Lung (tissue), 12 donors: Measurements from ENCODE around the gene KCTD16. TPM values are rescaled to one million over a fixed set of nuclear protein-coding genes. Genes with fewer than 3 reads are reported as not detected.

Source experiments
- ATAC-seq: fragments of 200-7000 bp; cut with Tn5 transposase; one replicate; pipeline ENCODE4 v1.9.1; 2020; ENCODE audit warnings: moderate number of reproducible peaks; ENCODE audit not compliant: insufficient read depth, low FRiP score
- DNase-seq, 3 donors: peaks; one replicate each; pipeline ENCODE4 v3.0.0-alpha.2; 2013 to 2017
- H3K27ac ChIP-seq, 2 donors: one replicate each; pipeline ENCODE4 v1.5.1; 2013; ENCODE audit warnings: mild to moderate bottlenecking in 2 of 2, moderate library complexity in 2 of 2, control low read depth in 1 of 2, inconsistent platforms in 1 of 2, low read depth in 1 of 2, low read length in 1 of 2
- H3K27me3 ChIP-seq, 3 donors: one replicate each; pipeline ENCODE4 v1.5.1; 2013; ENCODE audit warnings: low read length in 2 of 3; ENCODE audit not compliant: control insufficient read depth in 3 of 3, insufficient read depth in 3 of 3
- H3K36me3 ChIP-seq, 4 donors: one replicate each; pipeline ENCODE4 v1.5.1; 2013; ENCODE audit warnings: low read length in 4 of 4, mild to moderate bottlenecking in 1 of 4, moderate library complexity in 1 of 4; ENCODE audit not compliant: control insufficient read depth in 4 of 4, insufficient read depth in 4 of 4
- H3K4me1 ChIP-seq, 5 donors: one replicate each; pipeline ENCODE4 v1.5.1; 2013; ENCODE audit warnings: low read length in 5 of 5, mild to moderate bottlenecking in 2 of 5, moderate library complexity in 1 of 5; ENCODE audit not compliant: control insufficient read depth in 5 of 5, insufficient read depth in 5 of 5
- H3K4me3 ChIP-seq: one replicate; pipeline ENCODE4 v1.5.1; 2013; ENCODE audit warnings: mild to moderate bottlenecking, control low read depth, moderate library complexity
- H3K9ac ChIP-seq, 2 donors: one replicate each; pipeline ENCODE4 v1.5.1; 2013; ENCODE audit warnings: low read length in 2 of 2, control low read depth in 1 of 2; ENCODE audit not compliant: insufficient read depth in 1 of 2
- H3K9me3 ChIP-seq, 4 donors: one replicate each; pipeline ENCODE4 v1.5.1; 2013; ENCODE audit warnings: low read length in 3 of 4, mild to moderate bottlenecking in 1 of 4, moderate library complexity in 1 of 4; ENCODE audit not compliant: control insufficient read depth in 4 of 4, insufficient read depth in 3 of 4
- WGBS, 2 donors: extraction: QIAGEN DNeasy Blood & Tissue Kit; methylation state at CpG; one replicate each; pipeline ENCODE4 v1.1.7; 2013; 5-methylcytosine and 5-hydroxymethylcytosine counted together
- polyA plus RNA-seq, 2 donors: library from polyadenylated mRNA; stranded (reverse); fragments of 200-250 nt; gene quantifications; one replicate each; pipeline ENCODE4 v1.2.1, GENCODE V29; 2013
- total RNA-seq, 2 donors: library from RNA; depleted of rRNA in 1 of 2; stranded (reverse); fragments of >200 nt in 1 of 2; gene quantifications; one replicate each; pipeline ENCODE4 v1.2.1, GENCODE V29; 2014 to 2021
- TF ChIP-seq, protein P1 (sequence below): IDR thresholded peaks from 2 replicates; pipeline ENCODE4 v1.5.1; 2012; ENCODE audit warnings: mild to moderate bottlenecking; ENCODE audit errors: control extremely low read depth, extremely low read depth
- donor health status: control.
- donor health status: control.
- donor health status: Bipolar disorder and iron deficiency.
- donor health status: healthy.
- donor health status: DM: yes; HTN: yes; CAD: no.

KCTD16 gene
- total and polyA plus RNA-seq, 4 donors = 0.07 to 0.63 (median 0.27) TPM

DNA sequence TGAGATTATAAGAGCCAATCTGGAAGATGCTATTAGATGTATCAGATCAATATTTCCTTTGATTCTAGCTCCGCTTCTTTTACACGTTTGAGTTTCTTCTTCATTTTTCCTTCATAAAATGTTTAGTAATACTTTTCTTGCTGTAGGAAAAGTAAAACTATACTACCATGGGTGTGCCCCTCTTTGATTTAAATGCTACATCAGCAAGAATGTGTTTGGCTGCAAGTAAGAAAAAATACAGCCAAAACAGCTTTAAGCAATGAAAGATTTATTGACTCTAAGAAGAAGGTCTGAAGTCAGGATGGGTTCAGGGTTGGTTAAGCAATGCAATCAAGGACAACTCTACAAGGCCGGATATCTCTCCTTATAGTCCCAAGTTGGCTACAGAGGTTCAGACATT, 126.4 kb downstream of the KCTD16 start:
- Histone ChIP-seq H3K4me1 (no peaks in the 10 kb centered on the region), H3K27ac (no peak overlapping the region), H3K36me3 (no peaks in the 10 kb centered on the region), H3K4me3 (no peak overlapping the region), H3K9ac (no peak overlapping the region), H3K27me3 (peaks cover 0 to 10% (median 5%) of the 10 kb centered on the region in 3 donors), H3K9me3 (no peaks in the 10 kb centered on the region)
- TF ChIP-seq, protein P1, sequence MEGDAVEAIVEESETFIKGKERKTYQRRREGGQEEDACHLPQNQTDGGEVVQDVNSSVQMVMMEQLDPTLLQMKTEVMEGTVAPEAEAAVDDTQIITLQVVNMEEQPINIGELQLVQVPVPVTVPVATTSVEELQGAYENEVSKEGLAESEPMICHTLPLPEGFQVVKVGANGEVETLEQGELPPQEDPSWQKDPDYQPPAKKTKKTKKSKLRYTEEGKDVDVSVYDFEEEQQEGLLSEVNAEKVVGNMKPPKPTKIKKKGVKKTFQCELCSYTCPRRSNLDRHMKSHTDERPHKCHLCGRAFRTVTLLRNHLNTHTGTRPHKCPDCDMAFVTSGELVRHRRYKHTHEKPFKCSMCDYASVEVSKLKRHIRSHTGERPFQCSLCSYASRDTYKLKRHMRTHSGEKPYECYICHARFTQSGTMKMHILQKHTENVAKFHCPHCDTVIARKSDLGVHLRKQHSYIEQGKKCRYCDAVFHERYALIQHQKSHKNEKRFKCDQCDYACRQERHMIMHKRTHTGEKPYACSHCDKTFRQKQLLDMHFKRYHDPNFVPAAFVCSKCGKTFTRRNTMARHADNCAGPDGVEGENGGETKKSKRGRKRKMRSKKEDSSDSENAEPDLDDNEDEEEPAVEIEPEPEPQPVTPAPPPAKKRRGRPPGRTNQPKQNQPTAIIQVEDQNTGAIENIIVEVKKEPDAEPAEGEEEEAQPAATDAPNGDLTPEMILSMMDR = no peak
- no peak for ATAC-seq
- no peak for DNase-seq
- WGBS, 2 donors = 91 to 92% methylated on average over 3 of the region's 3 CpGs

DNA sequence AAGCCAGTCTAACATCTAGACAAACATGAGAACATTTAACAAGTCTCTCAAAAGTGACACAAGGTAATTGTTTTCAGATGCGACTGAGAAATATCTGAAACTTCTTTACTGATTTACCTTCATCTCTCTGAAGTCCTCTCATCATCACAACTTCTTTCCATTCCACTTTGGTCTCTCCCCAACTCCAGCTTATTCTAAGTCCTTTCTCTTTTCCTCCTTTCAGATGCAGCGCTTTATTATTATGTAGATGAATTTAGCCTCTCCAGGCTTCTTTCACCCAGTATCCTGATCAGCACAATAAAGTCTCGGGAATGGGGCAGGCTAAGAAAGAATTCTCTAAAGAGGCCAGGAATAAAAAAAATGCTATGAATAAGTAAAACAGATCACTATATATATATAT, 128.0 kb downstream of the KCTD16 start:
- no peak for ATAC-seq

DNA sequence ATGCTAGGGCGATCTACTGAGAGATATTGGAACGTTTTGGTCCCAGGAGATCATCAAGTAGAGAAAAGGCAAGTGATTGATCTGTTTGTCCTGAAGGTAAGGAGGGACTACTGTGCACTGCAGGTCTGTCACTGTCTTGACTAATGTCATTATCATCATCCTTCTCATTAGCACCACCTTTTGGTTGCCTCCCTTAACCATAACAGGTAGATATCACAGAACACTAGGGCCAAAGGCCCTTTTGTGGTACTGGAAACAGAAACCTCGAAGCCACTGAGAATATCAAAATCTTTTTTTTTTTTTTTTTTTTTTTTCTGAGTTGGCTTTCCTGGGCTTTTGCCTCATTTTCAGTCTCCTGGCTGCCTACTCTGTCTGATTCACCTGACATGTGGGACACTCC, 134.0 kb downstream of the KCTD16 start:
- H3K27ac ChIP-seq = no peak overlapping the region
- no peak overlapping the region for H3K4me3 ChIP-seq
- no peaks in the 10 kb centered on the region for H3K36me3 ChIP-seq
- WGBS, 2 donors = 65 to 83% methylated on average over 3 of the region's 3 CpGs
- DNase-seq (no peak), ATAC-seq (no peak)
- TF ChIP-seq, protein P1 = no peak
- H3K27me3 ChIP-seq = peaks cover 0 to 26% (median 6%) of the 10 kb centered on the region in 3 donors
- peaks cover 0 to 5% (median 0%) of the 10 kb centered on the region in 5 donors for H3K4me1 ChIP-seq
- no peaks in the 10 kb centered on the region for H3K9me3 ChIP-seq
- no peak overlapping the region for H3K9ac ChIP-seq

More for the DNA sequence above, 128.0 kb downstream of the KCTD16 start:
- H3K4me3 ChIP-seq = no peak overlapping the region
- H3K36me3 ChIP-seq = no peaks in the 10 kb centered on the region
- no peak for DNase-seq
- no peak overlapping the region for H3K27ac ChIP-seq
- H3K4me1 ChIP-seq = no peaks in the 10 kb centered on the region
- H3K9ac ChIP-seq = no peak overlapping the region
- H3K9me3 ChIP-seq = no peaks in the 10 kb centered on the region
- TF ChIP-seq, protein P1 = no peak
- peaks cover 0 to 10% (median 6%) of the 10 kb centered on the region in 3 donors for H3K27me3 ChIP-seq
- 88 to 91% methylated on average over 3 of the region's 3 CpGs for WGBS, 2 donors

DNA sequence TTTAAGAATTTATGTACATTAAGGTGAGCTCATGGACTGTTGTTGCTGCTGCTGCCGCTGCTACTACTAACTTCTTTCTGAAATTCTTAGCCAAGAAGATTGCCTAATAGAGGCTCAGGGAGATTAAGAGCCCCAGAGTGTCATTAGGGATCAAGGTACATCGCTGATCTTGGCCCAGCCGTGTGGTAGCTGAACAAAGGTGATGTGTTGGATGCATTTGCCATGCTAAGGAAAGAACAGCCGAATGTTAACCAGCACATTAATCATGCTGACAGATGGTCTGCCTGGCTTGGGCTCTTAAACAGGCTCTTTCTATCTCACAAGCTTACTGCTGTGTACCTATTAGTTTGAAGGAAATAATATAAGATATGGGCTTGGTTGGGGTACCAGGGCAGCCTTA, 137.1 kb downstream of the KCTD16 start:
- ATAC-seq = no peak
- WGBS, 2 donors = 57 to 68% methylated on average over 4 of the region's 4 CpGs

More for the DNA sequence above, 137.1 kb downstream of the KCTD16 start:
- no peak for DNase-seq
- Histone ChIP-seq H3K4me3 (no peak overlapping the region), H3K9ac (no peak overlapping the region), H3K4me1 (peaks cover 0 to 5% (median 0%) of the 10 kb centered on the region in 5 donors), H3K9me3 (no peaks in the 10 kb centered on the region), H3K36me3 (no peaks in the 10 kb centered on the region), H3K27me3 (peaks cover 0 to 37% (median 22%) of the 10 kb centered on the region in 3 donors), H3K27ac (no peak overlapping the region)
- TF ChIP-seq, protein P1 = no peak
